SK-N-SH treated with all-trans-retinoic acid at 6 μM for 48 hours (cell line): Measurements from ENCODE around the gene TTC7B.

Source experiments
- ATAC-seq: fragments of 200-7000 bp; cut with Tn5 transposase; 3 replicates; pipeline ENCODE4 v1.9.1; 2020; ENCODE audit warnings: mild to moderate bottlenecking, moderate library complexity
- ARNTL ChIP-seq: fragments of 450-650 bp; formaldehyde crosslinking; IDR thresholded peaks from 2 replicates; pipeline ENCODE4 v1.5.0; 2020; ENCODE audit warnings: low read depth, mild to moderate bottlenecking, moderate library complexity, borderline replicate concordance
- CSDC2 ChIP-seq: fragments of 250-450 bp; sonication (Bioruptor Pico); IDR thresholded peaks from 2 replicates; pipeline ENCODE4 v1.5.0; 2020; ENCODE audit warnings: mild to moderate bottlenecking, moderate library complexity
- ESRRG ChIP-seq: fragments of 250-450 bp; sonication (Bioruptor Pico); IDR thresholded peaks from 2 replicates; pipeline ENCODE4 v1.6.1; 2021; ENCODE audit warnings: mild to moderate bottlenecking
- GLIS3 ChIP-seq: fragments of 250-450 bp; sonication (Bioruptor Pico); IDR thresholded peaks from 2 replicates; pipeline ENCODE4 v1.5.0; 2020; ENCODE audit warnings: mild to moderate bottlenecking, moderate library complexity
- ISL1 ChIP-seq: fragments of 250-450 bp; sonication (Bioruptor Pico); IDR thresholded peaks from 2 replicates; pipeline ENCODE4 v2.1.2; 2022; ENCODE audit warnings: mild to moderate bottlenecking, moderate library complexity
- OSR1 ChIP-seq: fragments of 250-450 bp; sonication (Bioruptor Pico); IDR thresholded peaks from 2 replicates; pipeline ENCODE4 v1.8.0; 2022; ENCODE audit warnings: moderate library complexity, mild to moderate bottlenecking, inconsistent platforms
- POU6F1 ChIP-seq: fragments of 250-450 bp; sonication (Bioruptor Pico); IDR thresholded peaks from 2 replicates; pipeline ENCODE4 v1.8.0; 2021; ENCODE audit warnings: low read depth, mild to moderate bottlenecking, moderate library complexity, borderline replicate concordance
- PPARA ChIP-seq: fragments of 250-450 bp; sonication (Bioruptor Pico); IDR thresholded peaks from 2 replicates; pipeline ENCODE4 v1.5.0; 2020; ENCODE audit warnings: mild to moderate bottlenecking, borderline replicate concordance
- RARB ChIP-seq: fragments of 250-450 bp; sonication (Bioruptor Pico); IDR thresholded peaks from 2 replicates; pipeline ENCODE4 v1.8.0; 2021; ENCODE audit warnings: mild to moderate bottlenecking, moderate library complexity
- SNAI2 ChIP-seq: fragments of 250-450 bp; sonication (Bioruptor Pico); IDR thresholded peaks from 2 replicates; pipeline ENCODE4 v1.5.0; 2020; ENCODE audit warnings: mild to moderate bottlenecking, moderate library complexity
- TCF4 ChIP-seq: fragments of 250-450 bp; sonication (Bioruptor Pico); IDR thresholded peaks from 2 replicates; pipeline ENCODE4 v1.8.0; 2021; ENCODE audit warnings: mild to moderate bottlenecking, moderate library complexity, borderline replicate concordance
- TOX ChIP-seq: fragments of 250-450 bp; sonication (Bioruptor Pico); IDR thresholded peaks from 2 replicates; pipeline ENCODE4 v1.8.0; 2021; ENCODE audit warnings: mild to moderate bottlenecking, moderate library complexity, borderline replicate concordance
- ZC3H10 ChIP-seq: fragments of 250-450 bp; sonication (Bioruptor Pico); IDR thresholded peaks from 2 replicates; pipeline ENCODE4 v1.5.1; 2021; ENCODE audit warnings: mild to moderate bottlenecking, moderate library complexity
- ZFP3 ChIP-seq: fragments of 250-450 bp; sonication (Bioruptor Pico); IDR thresholded peaks from 2 replicates; pipeline ENCODE4 v1.5.0; 2020; ENCODE audit warnings: mild to moderate bottlenecking, moderate library complexity
- ZFP30 ChIP-seq: fragments of 450-650 bp; formaldehyde crosslinking; IDR thresholded peaks from 2 replicates; pipeline ENCODE4 v1.5.0; 2022; ENCODE audit warnings: mild to moderate bottlenecking, moderate library complexity
- ZNF70 ChIP-seq: fragments of 450-650 bp; formaldehyde crosslinking; IDR thresholded peaks from 2 replicates; pipeline ENCODE4 v1.5.0; 2020; ENCODE audit warnings: mild to moderate bottlenecking, moderate library complexity
- ZNF8 ChIP-seq: fragments of 450-650 bp; formaldehyde crosslinking; IDR thresholded peaks from 2 replicates; pipeline ENCODE4 v1.5.0; 2020; ENCODE audit warnings: mild to moderate bottlenecking, moderate library complexity
- TF ChIP-seq, protein P1 (sequence below): fragments of 250-450 bp; sonication (Bioruptor Pico); IDR thresholded peaks from 2 replicates; pipeline ENCODE4 v1.8.0; 2020; ENCODE audit warnings: mild to moderate bottlenecking, moderate library complexity, borderline replicate concordance
- TF ChIP-seq, protein P2 (sequence below): fragments of 250-450 bp; sonication (Bioruptor Pico); IDR thresholded peaks from 2 replicates; pipeline ENCODE4 v1.5.1; 2020; ENCODE audit warnings: low read depth, mild to moderate bottlenecking, moderate library complexity
- TF ChIP-seq, protein P3 (sequence below): fragments of 250-450 bp; sonication (Bioruptor Pico); IDR thresholded peaks from 2 replicates; pipeline ENCODE4 v1.5.0; 2020; ENCODE audit warnings: mild to moderate bottlenecking, moderate library complexity

Gene TTC7B

DNA sequence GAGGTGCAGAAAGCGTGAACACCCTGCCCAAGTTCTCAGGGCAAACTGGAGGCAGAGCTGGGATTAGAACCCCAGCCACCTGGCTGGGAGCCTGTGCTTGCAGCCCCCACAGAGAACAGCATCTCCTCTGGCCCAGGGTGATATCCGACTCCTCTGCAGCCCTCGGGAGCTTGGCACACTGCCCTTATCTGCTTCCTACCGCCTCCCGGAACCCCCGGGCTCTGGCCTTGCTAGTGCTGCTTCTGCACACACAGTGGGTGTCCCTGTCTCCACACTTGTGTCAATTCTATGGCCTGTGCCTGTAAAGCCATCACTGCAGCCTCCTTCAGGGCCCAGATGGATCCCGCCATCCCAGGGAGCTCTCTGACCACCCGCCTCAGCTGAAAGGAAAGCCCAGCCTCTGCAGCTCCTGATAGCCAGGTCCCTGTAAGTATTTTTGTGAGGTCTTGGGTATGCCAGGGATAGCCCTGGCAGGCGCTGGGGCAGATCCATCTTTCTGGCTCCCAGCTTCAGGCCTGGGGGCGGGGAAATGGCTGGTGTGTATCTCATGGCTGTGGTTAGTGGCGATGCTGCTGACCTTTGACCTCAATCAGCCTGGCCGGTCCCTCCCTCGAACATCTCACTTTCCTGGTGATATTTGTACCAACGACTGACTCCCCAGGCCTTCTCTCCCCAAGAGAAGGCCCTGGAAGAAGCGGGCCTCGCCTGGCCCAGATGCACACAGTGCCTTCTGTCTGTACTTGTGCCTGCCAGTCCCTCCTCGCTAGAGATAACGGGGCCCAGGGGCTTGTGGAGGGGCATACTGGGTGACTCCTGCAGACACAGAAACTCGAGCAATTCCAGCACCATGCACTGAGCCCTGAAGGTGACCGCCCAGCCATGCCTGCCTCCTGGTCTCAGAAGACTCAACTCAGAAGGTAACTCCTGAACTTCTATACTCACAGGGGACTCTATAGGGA is 235.6 kb downstream of the TTC7B start:
- ATAC-seq: peak; percentile 74
- peak; percentile 41; the same call in 1 of the 2 replicates for TF ChIP-seq ZFP3 (CRISPR knock-in tag)
- TF ChIP-seq GLIS3 (CRISPR knock-in tag): no peak

DNA sequence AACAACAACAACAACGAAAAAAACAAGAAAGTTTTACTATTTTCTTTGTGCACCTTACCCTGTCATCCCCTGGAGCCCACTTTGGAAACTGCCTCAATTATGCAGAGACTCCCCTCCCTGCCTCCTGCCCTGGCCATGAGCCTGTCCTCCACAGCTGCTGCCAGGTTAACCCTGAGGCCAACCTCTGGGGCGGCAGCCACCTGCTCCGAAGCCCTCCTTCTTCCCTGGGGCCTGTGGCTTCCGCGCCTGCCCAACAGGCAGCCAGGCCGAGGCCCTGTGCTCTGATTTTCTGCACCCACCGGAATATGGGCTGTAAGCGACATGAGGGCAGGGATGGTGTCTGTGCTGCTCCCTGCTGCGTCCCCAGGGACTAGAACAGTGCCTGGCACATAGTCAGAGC is 236.4 kb downstream of the TTC7B start:
- TF ChIP-seq ESRRG (CRISPR knock-in tag) (no peak), GLIS3 (CRISPR knock-in tag) (no peak), PPARA (CRISPR knock-in tag) (no peak), TCF4 (CRISPR knock-in tag) (no peak), ISL1 (CRISPR knock-in tag) (no peak), ZNF8 (CRISPR knock-in tag) (no peak)
- ATAC-seq: no peak

GRCh38 chr14:90579088-90579487 is 237.1 kb downstream of the TTC7B start:
- no peak for ATAC-seq
- TF ChIP-seq ZFP30 (CRISPR knock-in tag) (no peak), ARNTL (CRISPR knock-in tag) (no peak), POU6F1 (CRISPR knock-in tag) (no peak)

DNA sequence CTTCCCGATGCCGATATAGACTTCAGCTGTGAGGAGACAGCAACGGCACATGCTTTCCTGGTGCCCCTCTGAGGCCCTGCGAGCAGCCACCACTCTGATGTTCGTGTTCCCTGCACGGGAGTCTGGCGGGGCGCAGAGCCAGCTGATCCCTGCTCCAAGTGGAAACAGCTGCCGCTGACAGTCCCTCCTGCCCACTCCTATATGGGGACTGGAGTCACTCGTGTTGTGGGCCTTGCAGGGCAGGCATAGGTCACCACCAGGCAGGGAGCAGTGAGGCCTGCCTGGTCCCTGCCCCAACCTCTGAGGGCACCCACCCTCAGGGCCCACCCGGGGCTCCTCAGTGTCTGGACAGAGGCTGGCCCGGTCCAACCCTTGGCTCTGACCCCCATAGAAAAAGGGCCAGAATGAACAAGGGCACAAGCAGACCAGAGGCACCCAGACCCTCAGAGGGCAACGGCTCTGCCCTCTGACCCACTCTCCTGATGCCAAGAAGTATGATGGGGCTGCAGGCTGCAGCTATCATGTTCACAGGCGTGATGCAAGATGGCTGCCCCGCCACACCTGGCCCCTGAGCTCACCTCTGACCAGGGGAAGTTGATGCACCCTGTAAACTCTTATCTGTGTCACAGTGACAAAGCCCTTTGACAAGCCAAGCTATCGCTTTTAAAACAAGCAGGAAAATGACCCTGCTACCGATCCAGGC is 237.8 kb downstream of the TTC7B start:
- ATAC-seq: no peak
- TF ChIP-seq SNAI2 (CRISPR knock-in tag) (no peak), ZFP3 (CRISPR knock-in tag) (no peak), ZC3H10 (CRISPR knock-in tag) (no peak)
- TF ChIP-seq, protein P1, sequence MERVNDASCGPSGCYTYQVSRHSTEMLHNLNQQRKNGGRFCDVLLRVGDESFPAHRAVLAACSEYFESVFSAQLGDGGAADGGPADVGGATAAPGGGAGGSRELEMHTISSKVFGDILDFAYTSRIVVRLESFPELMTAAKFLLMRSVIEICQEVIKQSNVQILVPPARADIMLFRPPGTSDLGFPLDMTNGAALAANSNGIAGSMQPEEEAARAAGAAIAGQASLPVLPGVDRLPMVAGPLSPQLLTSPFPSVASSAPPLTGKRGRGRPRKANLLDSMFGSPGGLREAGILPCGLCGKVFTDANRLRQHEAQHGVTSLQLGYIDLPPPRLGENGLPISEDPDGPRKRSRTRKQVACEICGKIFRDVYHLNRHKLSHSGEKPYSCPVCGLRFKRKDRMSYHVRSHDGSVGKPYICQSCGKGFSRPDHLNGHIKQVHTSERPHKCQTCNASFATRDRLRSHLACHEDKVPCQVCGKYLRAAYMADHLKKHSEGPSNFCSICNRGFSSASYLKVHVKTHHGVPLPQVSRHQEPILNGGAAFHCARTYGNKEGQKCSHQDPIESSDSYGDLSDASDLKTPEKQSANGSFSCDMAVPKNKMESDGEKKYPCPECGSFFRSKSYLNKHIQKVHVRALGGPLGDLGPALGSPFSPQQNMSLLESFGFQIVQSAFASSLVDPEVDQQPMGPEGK (CRISPR knock-in tag): no peak

DNA sequence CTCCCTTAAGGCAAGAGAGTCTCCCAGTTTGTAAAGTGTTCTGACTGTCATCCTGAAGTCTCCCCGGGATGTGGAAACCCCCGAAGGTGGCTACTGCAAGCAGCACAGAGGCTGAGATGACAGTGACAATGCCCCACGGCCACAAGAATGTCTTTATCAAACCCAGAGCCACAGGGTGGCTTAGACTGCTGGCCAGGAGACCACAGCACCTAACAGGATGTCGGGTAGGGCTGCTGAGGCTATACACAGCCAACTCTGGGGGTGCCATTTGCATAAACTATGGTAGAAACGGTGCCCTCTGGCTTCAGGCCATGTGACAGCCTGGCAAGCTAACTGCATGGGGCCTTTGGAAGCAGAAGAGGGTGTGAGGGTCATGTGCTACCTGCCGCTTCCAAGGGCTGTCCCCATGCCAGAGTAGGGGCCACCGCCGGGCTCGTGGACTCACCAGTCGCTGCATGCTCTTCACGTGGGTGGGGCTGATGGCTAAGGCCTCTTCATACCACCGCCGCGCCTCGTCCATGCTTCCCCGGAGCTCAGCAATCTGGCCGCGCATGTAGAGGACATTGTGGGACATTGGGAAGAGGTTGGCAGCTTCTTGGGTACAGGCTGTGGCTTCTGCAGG is 238.5 kb downstream of the TTC7B start:
- no peak for ATAC-seq
- TF ChIP-seq POU6F1 (CRISPR knock-in tag): no peak
- no peak for TF ChIP-seq TCF4 (CRISPR knock-in tag)
- TF ChIP-seq PPARA (CRISPR knock-in tag): no peak
- TF ChIP-seq OSR1 (CRISPR knock-in tag): no peak
- TF ChIP-seq TOX (CRISPR knock-in tag): no peak
- TF ChIP-seq CSDC2 (CRISPR knock-in tag): no peak
- TF ChIP-seq ZNF8 (CRISPR knock-in tag): no peak
- TF ChIP-seq, protein P2, sequence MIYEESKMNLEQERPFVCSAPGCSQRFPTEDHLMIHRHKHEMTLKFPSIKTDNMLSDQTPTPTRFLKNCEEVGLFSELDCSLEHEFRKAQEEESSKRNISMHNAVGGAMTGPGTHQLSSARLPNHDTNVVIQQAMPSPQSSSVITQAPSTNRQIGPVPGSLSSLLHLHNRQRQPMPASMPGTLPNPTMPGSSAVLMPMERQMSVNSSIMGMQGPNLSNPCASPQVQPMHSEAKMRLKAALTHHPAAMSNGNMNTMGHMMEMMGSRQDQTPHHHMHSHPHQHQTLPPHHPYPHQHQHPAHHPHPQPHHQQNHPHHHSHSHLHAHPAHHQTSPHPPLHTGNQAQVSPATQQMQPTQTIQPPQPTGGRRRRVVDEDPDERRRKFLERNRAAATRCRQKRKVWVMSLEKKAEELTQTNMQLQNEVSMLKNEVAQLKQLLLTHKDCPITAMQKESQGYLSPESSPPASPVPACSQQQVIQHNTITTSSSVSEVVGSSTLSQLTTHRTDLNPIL (CRISPR knock-in tag): no peak
- TF ChIP-seq GLIS3 (CRISPR knock-in tag): no peak
- TF ChIP-seq ZFP30 (CRISPR knock-in tag): no peak
- no peak for TF ChIP-seq RARB
- no peak for TF ChIP-seq ZC3H10 (CRISPR knock-in tag)
- TF ChIP-seq, protein P3, sequence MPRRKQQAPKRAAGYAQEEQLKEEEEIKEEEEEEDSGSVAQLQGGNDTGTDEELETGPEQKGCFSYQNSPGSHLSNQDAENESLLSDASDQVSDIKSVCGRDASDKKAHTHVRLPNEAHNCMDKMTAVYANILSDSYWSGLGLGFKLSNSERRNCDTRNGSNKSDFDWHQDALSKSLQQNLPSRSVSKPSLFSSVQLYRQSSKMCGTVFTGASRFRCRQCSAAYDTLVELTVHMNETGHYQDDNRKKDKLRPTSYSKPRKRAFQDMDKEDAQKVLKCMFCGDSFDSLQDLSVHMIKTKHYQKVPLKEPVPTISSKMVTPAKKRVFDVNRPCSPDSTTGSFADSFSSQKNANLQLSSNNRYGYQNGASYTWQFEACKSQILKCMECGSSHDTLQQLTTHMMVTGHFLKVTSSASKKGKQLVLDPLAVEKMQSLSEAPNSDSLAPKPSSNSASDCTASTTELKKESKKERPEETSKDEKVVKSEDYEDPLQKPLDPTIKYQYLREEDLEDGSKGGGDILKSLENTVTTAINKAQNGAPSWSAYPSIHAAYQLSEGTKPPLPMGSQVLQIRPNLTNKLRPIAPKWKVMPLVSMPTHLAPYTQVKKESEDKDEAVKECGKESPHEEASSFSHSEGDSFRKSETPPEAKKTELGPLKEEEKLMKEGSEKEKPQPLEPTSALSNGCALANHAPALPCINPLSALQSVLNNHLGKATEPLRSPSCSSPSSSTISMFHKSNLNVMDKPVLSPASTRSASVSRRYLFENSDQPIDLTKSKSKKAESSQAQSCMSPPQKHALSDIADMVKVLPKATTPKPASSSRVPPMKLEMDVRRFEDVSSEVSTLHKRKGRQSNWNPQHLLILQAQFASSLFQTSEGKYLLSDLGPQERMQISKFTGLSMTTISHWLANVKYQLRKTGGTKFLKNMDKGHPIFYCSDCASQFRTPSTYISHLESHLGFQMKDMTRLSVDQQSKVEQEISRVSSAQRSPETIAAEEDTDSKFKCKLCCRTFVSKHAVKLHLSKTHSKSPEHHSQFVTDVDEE: no peak
- no peak for TF ChIP-seq SNAI2 (CRISPR knock-in tag)
- no peak for TF ChIP-seq ZNF70
- no peak for TF ChIP-seq ESRRG (CRISPR knock-in tag)
